GM18868 (cell line): ENCODE data around the gene ALG12.
A peak's percentile ranks its signal among the peaks of the same experiment; 100 is the strongest.

ENCODE experiments used
- ATAC-seq: cut with Tn5 transposase; IDR thresholded peaks from one replicate; pipeline ENCODE4 v1.9.1; 2021; ENCODE audit warnings: mild to moderate bottlenecking, moderate library complexity; ENCODE audit not compliant: unreplicated experiment

Gene ALG12

GRCh38 chr22:49917974-49918910, at the start of gene ALG12, which contains the start of gene CRELD2:
ALG12 (minus strand) TSS chr22:49918438; CDS start chr22:49913765, 4,673 bp downstream.
CRELD2 (plus strand) TSS chr22:49918634; CDS start chr22:49918770, 136 bp downstream.
- ATAC-seq, result peak; percentile 94

- ATAC-seq, result no peak
Measured at GRCh38 chr22:49967706-49968208, 49.5 kb upstream of the ALG12 start.

GRCh38 chr22:49966774-49967705, 48.8 kb upstream of the ALG12 start:
- no peak for ATAC-seq

- no peak for ATAC-seq
Measured at GRCh38 chr22:49966041-49966773, 48.0 kb upstream of the ALG12 start.

GRCh38 chr22:49965091-49966040, 47.1 kb upstream of the ALG12 start:
- no peak for ATAC-seq

- no peak for ATAC-seq
Measured at GRCh38 chr22:49964136-49965090, 46.2 kb upstream of the ALG12 start.

- ATAC-seq, result no peak
Measured at GRCh38 chr22:49963647-49964026, 45.4 kb upstream of the ALG12 start.

- peak; percentile 11 for ATAC-seq
Measured at GRCh38 chr22:49962751-49963646, 44.8 kb upstream of the ALG12 start.

GRCh38 chr22:49962012-49962750, 43.9 kb upstream of the ALG12 start:
- peak; percentile 23 for ATAC-seq

GRCh38 chr22:49961601-49962011, 43.4 kb upstream of the ALG12 start:
- ATAC-seq, result no peak

GRCh38 chr22:49961005-49961600, 42.9 kb upstream of the ALG12 start:
- no peak for ATAC-seq

GRCh38 chr22:49960159-49961004, 42.1 kb upstream of the ALG12 start, which contains the start of gene PIM3:
PIM3 (plus strand) TSS chr22:49960772; CDS start chr22:49960948, 176 bp downstream.
- peak; percentile 55 for ATAC-seq

GRCh38 chr22:49959782-49960158, 41.5 kb upstream of the ALG12 start:
- ATAC-seq, result no peak

GRCh38 chr22:49958931-49959781, 40.9 kb upstream of the ALG12 start:
- no peak for ATAC-seq
